MCF 10A (cell line): ENCODE results near the gene TRIL. TPM values are rescaled to one million over a fixed set of nuclear protein-coding genes. Genes with fewer than 3 reads are reported as not detected.
A peak's percentile ranks its signal among the peaks of the same experiment; 100 is the strongest.

Source experiments
- BruUV-seq: library from RNA; stranded (reverse); fragments of 400-500 nt; replicated peaks from 2 replicates; lab custom pipeline; 2021; lab: Mats Ljungman, UMichigan
- CTCF ChIA-PET: fragments of 300-600 bp; sonication (Branson Sonifier 250); formaldehyde crosslinking; extraction: SDS; loops from one replicate; lab custom pipeline; 2021; ENCODE audit warnings: antibody characterized with exemption, inconsistent platforms; lab: Yijun Ruan, JAX
- POLR2A ChIA-PET: fragments of 300-600, 350-650 bp; sonication (Branson Sonifier 250); formaldehyde crosslinking; extraction: SDS; loops from one replicate; lab custom pipeline; 2020; ENCODE audit warnings: antibody characterized with exemption, inconsistent platforms; lab: Yijun Ruan, JAX
- DNase-seq: peaks from one replicate; pipeline ENCODE4 v3.0.0-alpha.2; 2018; ENCODE audit not compliant: unreplicated experiment
- H3K27ac Mint-ChIP-seq: one replicate; pipeline ENCODE4 v1.8.0; 2022; ENCODE audit warnings: mild to moderate bottlenecking, low read depth, mixed read lengths; ENCODE audit not compliant: unreplicated experiment
- H3K27me3 Mint-ChIP-seq: one replicate; pipeline ENCODE4 v1.8.0; 2022; ENCODE audit warnings: mixed read lengths; ENCODE audit not compliant: insufficient read depth, unreplicated experiment
- H3K36me3 Mint-ChIP-seq: one replicate; pipeline ENCODE4 v1.8.0; 2022; ENCODE audit warnings: mild to moderate bottlenecking, moderate library complexity, mixed read lengths; ENCODE audit not compliant: insufficient read depth, unreplicated experiment
- H3K4me1 Mint-ChIP-seq: one replicate; pipeline ENCODE4 v1.8.0; 2022; ENCODE audit warnings: mixed read lengths; ENCODE audit not compliant: insufficient read depth, unreplicated experiment
- H3K4me3 Mint-ChIP-seq: one replicate; pipeline ENCODE4 v1.8.0; 2022; ENCODE audit warnings: mild to moderate bottlenecking, moderate library complexity, mixed read lengths; ENCODE audit not compliant: unreplicated experiment
- H3K9me3 Mint-ChIP-seq: one replicate; pipeline ENCODE4 v1.8.0; 2022; ENCODE audit warnings: mixed read lengths; ENCODE audit not compliant: unreplicated experiment
- CTCF ChIP-seq: fragments of 200-600 bp; IDR thresholded peaks from one replicate; pipeline ENCODE4 v1.8.0; 2022; ENCODE audit warnings: antibody characterized with exemption, mild to moderate bottlenecking; ENCODE audit not compliant: unreplicated experiment
- intact Hi-C: fragments of 100-400 bp; cut with micrococcal nuclease; formaldehyde crosslinking; loops from 2 replicates; pipeline ENCODE4 v1.14.1; 2022
- total RNA-seq: library from RNA; stranded (reverse); gene quantifications from 2 replicates; pipeline ENCODE4 v1.2.3, GENCODE V29; 2022

Gene TRIL
- total RNA-seq, 1 experiment from 2014 or later, result not detected

GRCh38 chr7:28958980-28959347 lies 834 bp upstream of the TRIL start:
- peaks cover 11% of the 10 kb centered on the region for H3K4me1 Mint-ChIP-seq
- no peaks in the 10 kb centered on the region for H3K27me3 Mint-ChIP-seq
- no peaks in the 10 kb centered on the region for H3K36me3 Mint-ChIP-seq
- ChIA-PET POLR2A (no interaction called here), CTCF (no interaction called here)
- no peak overlapping the region for H3K27ac Mint-ChIP-seq
- H3K4me3 Mint-ChIP-seq, result no peak overlapping the region
- no peaks in the 10 kb centered on the region for H3K9me3 Mint-ChIP-seq
- intact Hi-C loops, result no loop called here
- no TSS peak for BruUV-seq
- no peak for DNase-seq
- TF ChIP-seq CTCF, result no peak

GRCh38 chr7:28957751-28958234 lies 337 bp downstream of the TRIL start:
- TF ChIP-seq CTCF, result no peak
- POLR2A ChIA-PET, result no interaction called here
- BruUV-seq, result no TSS peak
- CTCF ChIA-PET, result interaction anchor here (2.2 kb wide), 1 partner anchor 30 kb away, joined by 6 read pairs; no protein-coding TSS in a partner anchor
- Mint-ChIP-seq H3K27me3 (no peaks in the 10 kb centered on the region), H3K27ac (no peak overlapping the region), H3K4me1 (peaks cover 11% of the 10 kb centered on the region), H3K9me3 (no peaks in the 10 kb centered on the region), H3K36me3 (no peaks in the 10 kb centered on the region), H3K4me3 (peak overlapping the region; percentile 33)
- intact Hi-C loops, result no loop called here
- DNase-seq, result no peak

GRCh38 chr7:28957064-28957750 lies 923 bp downstream of the TRIL start:
- Mint-ChIP-seq H3K4me3 (peak overlapping the region; percentile 33), H3K4me1 (peaks cover 11% of the 10 kb centered on the region), H3K27ac (no peak overlapping the region), H3K36me3 (no peaks in the 10 kb centered on the region), H3K27me3 (no peaks in the 10 kb centered on the region), H3K9me3 (no peaks in the 10 kb centered on the region)
- intact Hi-C loops, result no loop called here
- DNase-seq, result no peak
- BruUV-seq, result no TSS peak
- POLR2A ChIA-PET, result no interaction called here
- CTCF ChIA-PET, result interaction anchor here (0.8 to 2.2 kb wide), 5 partner anchors 11 to 138 kb away, joined by 3 to 6 read pairs (median 5); no protein-coding TSS in a partner anchor
- TF ChIP-seq CTCF, result no peak

GRCh38 chr7:28956608-28957063 lies 1.5 kb downstream of the TRIL start:
- no peaks in the 10 kb centered on the region for H3K9me3 Mint-ChIP-seq
- TF ChIP-seq CTCF, result no peak
- ChIA-PET CTCF (interaction anchor here (0.8 to 2.2 kb wide), 6 partner anchors 11 to 139 kb away, joined by 3 to 6 read pairs (median 6); no protein-coding TSS in a partner anchor), POLR2A (no interaction called here)
- H3K27ac Mint-ChIP-seq, result no peak overlapping the region
- H3K27me3 Mint-ChIP-seq, result no peaks in the 10 kb centered on the region
- peaks cover 11% of the 10 kb centered on the region for H3K4me1 Mint-ChIP-seq
- intact Hi-C loops, result no loop called here
- no peak for DNase-seq
- no TSS peak for BruUV-seq
- no peaks in the 10 kb centered on the region for H3K36me3 Mint-ChIP-seq
- H3K4me3 Mint-ChIP-seq, result no peak overlapping the region
